ENCODE results near the gene PLAC9.

GRCh38 chr10:80144696-80145131 lies 12.2 kb downstream of the PLAC9 start:
- TF ChIP-seq CTCF (IDR thresholded peaks at IDR 0.05; ENCODE audit: insufficient read depth, low read length, poor library complexity, severe bottlenecking): no peak
- TF ChIP-seq EZH2phosphoT487 (conservative IDR thresholded peaks at IDR 0.05; ENCODE audit: low read length): no peak

All from SU-DHL-6 (cell line).